HepG2 (cell line): ENCODE data around the gene ROBO3. TPM values are rescaled to one million over a fixed set of nuclear protein-coding genes. Genes with fewer than 3 reads are reported as not detected.

ENCODE experiments used
- ATAC-seq: fragments of 200-7000 bp; cut with Tn5 transposase; 3 replicates; pipeline ENCODE4 v1.9.1; 2020; ENCODE audit warnings: mild to moderate bottlenecking, moderate library complexity
- BruUV-seq: library from RNA; stranded (reverse); fragments of 400-500 nt; replicated peaks from 2 replicates; lab custom pipeline; 2021; lab: Mats Ljungman, UMichigan
- CTCF ChIA-PET: fragments of 300-600 bp; formaldehyde crosslinking; extraction: SDS; loops from one replicate; lab custom pipeline; 2021; ENCODE audit warnings: low total read pairs, inconsistent platforms, low intra/inter-chr PET ratio; lab: Yijun Ruan, JAX
- POLR2A ChIA-PET: fragments of 350-600 bp; sonication (Branson Sonifier 250); formaldehyde crosslinking; loops from one replicate; lab custom pipeline; 2020; ENCODE audit warnings: antibody characterized with exemption, inconsistent platforms; lab: Yijun Ruan, JAX
- DNase-seq: peaks from one replicate; pipeline ENCODE4 v3.0.0-alpha.2; 2015; ENCODE audit warnings: low spot score
- FAIRE-seq: peaks from 3 replicates; lab custom pipeline; 2011; peaks lifted over from hg19 to GRCh38; lab: Jason Lieb, UNC
- H2AFZ ChIP-seq: one replicate; pipeline ENCODE4 v1.6.1; 2011; ENCODE audit warnings: low read length, inconsistent platforms
- H3K27ac ChIP-seq: fragments of 300-600 bp; 3 replicates; pipeline ENCODE4 v1.8.0; 2011; ENCODE audit warnings: mixed run types, mild to moderate bottlenecking, mixed read lengths, low read length, inconsistent platforms; ENCODE audit not compliant: insufficient read depth; ENCODE audit errors: extremely low read length
- H3K27me3 ChIP-seq, 2 experiments: fragments of 200-600 bp in 1 of 2; 2 replicates in 1 of 2; 3 replicates in 1 of 2; pipeline versions ENCODE4 v1.6.0 to v1.8.0; 2011; ENCODE audit warnings: low read length in 2 of 2, mild to moderate bottlenecking in 2 of 2, moderate library complexity in 2 of 2, inconsistent platforms in 1 of 2; ENCODE audit not compliant: insufficient read depth in 2 of 2, control insufficient read depth in 1 of 2
- H3K36me3 ChIP-seq, 2 experiments: fragments of 200-600 bp in 1 of 2; replicated peaks in 1 of 2; 2 replicates in 1 of 2; 3 replicates in 1 of 2; pipeline versions ENCODE4 v1.5.1 to v1.8.0; 2011; ENCODE audit warnings: low read length in 2 of 2, inconsistent platforms in 1 of 2; ENCODE audit not compliant: insufficient read depth in 2 of 2, control insufficient read depth in 1 of 2
- H3K4me1 ChIP-seq: 2 replicates; pipeline ENCODE4 v1.5.1; 2012; ENCODE audit warnings: low read length, inconsistent platforms; ENCODE audit not compliant: insufficient read depth
- H3K4me2 ChIP-seq: 2 replicates; pipeline ENCODE4 v1.6.0; 2011; ENCODE audit warnings: low read depth, low read length, inconsistent platforms
- H3K4me3 ChIP-seq, 3 experiments: fragments of 200-600 bp in 1 of 3; sonication (generic), shearing (Covaris generic) in 1 of 3; replicated peaks in 1 of 3; 2 replicates each; pipeline ENCODE4 v1.5.1; 2011 to 2016; ENCODE audit warnings: low read length in 3 of 3, inconsistent platforms in 2 of 3, low read depth in 2 of 3, mild to moderate bottlenecking in 2 of 3, control low read depth in 1 of 3, mixed read lengths in 1 of 3; ENCODE audit not compliant: insufficient read depth in 1 of 3
- H3K79me2 ChIP-seq: one replicate; pipeline ENCODE4 v1.6.1; 2011; ENCODE audit warnings: low read length, inconsistent platforms; ENCODE audit not compliant: insufficient read depth
- H3K9ac ChIP-seq: 2 replicates; pipeline ENCODE4 v1.6.0; 2011; ENCODE audit warnings: mild to moderate bottlenecking, low read depth, low read length, inconsistent platforms; ENCODE audit not compliant: insufficient read depth
- H3K9me3 ChIP-seq: 2 replicates; pipeline ENCODE4 v1.5.1; 2012; ENCODE audit warnings: mild to moderate bottlenecking, low read length
- H4K20me1 ChIP-seq: 2 replicates; pipeline ENCODE4 v1.6.0; 2011; ENCODE audit warnings: inconsistent platforms, mild to moderate bottlenecking, low read length, moderate library complexity; ENCODE audit not compliant: insufficient read depth
- BHLHE40 ChIP-seq: IDR thresholded peaks from 2 replicates; pipeline ENCODE4 v1.6.1; 2011; ENCODE audit warnings: low read length, improper control_type of control experiment
- ELF4 ChIP-seq: sonication (generic); formaldehyde crosslinking; IDR thresholded peaks from 2 replicates; pipeline ENCODE4 v1.5.0; 2020; ENCODE audit warnings: missing genetic modification reagents, mild to moderate bottlenecking, moderate library complexity, borderline replicate concordance
- ELK4 ChIP-seq: sonication (generic); formaldehyde crosslinking; IDR thresholded peaks from 2 replicates; pipeline ENCODE4 v1.9.0; 2021; ENCODE audit warnings: missing genetic modification reagents, borderline replicate concordance
- FOXA1 ChIP-seq, 2 experiments: fragments of 450-650 bp in 1 of 2; sonication (generic) in 1 of 2; formaldehyde crosslinking in 1 of 2; IDR thresholded peaks; 2 replicates each; pipeline versions ENCODE4 v1.4.0 to v1.6.1; 2016 to 2020; ENCODE audit warnings: missing genetic modification reagents in 1 of 2
- HHEX ChIP-seq: IDR thresholded peaks from 2 replicates; pipeline ENCODE4 v1.6.1; 2016; ENCODE audit warnings: control low read depth
- IRF2 ChIP-seq: IDR thresholded peaks from 2 replicates; pipeline ENCODE4 v1.6.1; 2018; ENCODE audit warnings: missing genetic modification reagents, missing compliant biosample characterization
- NR2F6 ChIP-seq, 2 experiments: IDR thresholded peaks; 2 replicates each; pipeline ENCODE4 v1.6.1; 2016; ENCODE audit warnings: antibody characterized with exemption in 1 of 2, mild to moderate bottlenecking in 1 of 2
- PHF20 ChIP-seq: sonication (generic); formaldehyde crosslinking; IDR thresholded peaks from 2 replicates; pipeline ENCODE4 v1.5.0; 2020; ENCODE audit warnings: mild to moderate bottlenecking, missing genetic modification reagents
- SOX13 ChIP-seq, 3 experiments: fragments of 450-650 bp in 1 of 3; sonication (generic) in 1 of 3; formaldehyde crosslinking in 1 of 3; IDR thresholded peaks in 2 of 3; conservative IDR thresholded peaks in 1 of 3; 2 replicates each; pipeline versions ENCODE4 v1.5.0 to v1.6.1; 2016 to 2020; ENCODE audit warnings: antibody characterized with exemption in 1 of 3, mild to moderate bottlenecking in 1 of 3, missing compliant biosample characterization in 1 of 3, missing genetic modification reagents in 1 of 3, moderate library complexity in 1 of 3
- SP5 ChIP-seq: IDR thresholded peaks from 2 replicates; pipeline ENCODE4 v1.6.1; 2016; ENCODE audit warnings: low read depth, borderline replicate concordance
- THAP9 ChIP-seq: sonication (generic); formaldehyde crosslinking; IDR thresholded peaks from 2 replicates; pipeline ENCODE4; 2020; ENCODE audit warnings: missing genetic modification reagents, mild to moderate bottlenecking, borderline replicate concordance
- ZNF430 ChIP-seq: sonication (generic); formaldehyde crosslinking; IDR thresholded peaks from 2 replicates; pipeline ENCODE4 v1.9.0; 2021; ENCODE audit warnings: mild to moderate bottlenecking, missing genetic modification reagents
- ZNF644 ChIP-seq: IDR thresholded peaks from 2 replicates; pipeline ENCODE4 v1.6.1; 2016; ENCODE audit warnings: low read depth
- ZNF841 ChIP-seq: sonication (generic); formaldehyde crosslinking; IDR thresholded peaks from 2 replicates; pipeline ENCODE4 v1.8.1; 2023; ENCODE audit warnings: missing genetic modification reagents, borderline replicate concordance
- WGBS: methylation state at CpG from one replicate; pipeline ENCODE4 v1.1.6; 2017; ENCODE audit warnings: low lambda C conversion rate; 5-methylcytosine and 5-hydroxymethylcytosine counted together
- in situ Hi-C: cut with HindIII; loops from 2 replicates; pipeline ENCODE4 v1.10.0; 2017; ENCODE audit warnings: low pct_unique_long_range_greater_than_20kb; ENCODE audit not compliant: extremely low pct_ligation_motif_present
- intact Hi-C: fragments of 100-400 bp; cut with micrococcal nuclease; formaldehyde crosslinking; loops from one replicate; pipeline ENCODE4 v1.10.0; 2022; ENCODE audit not compliant: unreplicated experiment
- polyA plus RNA-seq, 8 experiments: library from polyadenylated mRNA; depleted of rRNA in 3 of 8; stranded (reverse) in 7 of 8; unstranded in 1 of 8; fragments of >200 nt; fragmentation: Illumina TruSeq in 4 of 8; extraction: Trizol in 4 of 8; gene quantifications; 2 replicates each; pipeline versions ENCODE4 v1.2.1 to v1.2.3, GENCODE V29; 2011 to 2016; ENCODE audit warnings: low read depth in 4 of 8, missing spikeins in 1 of 8, mixed read lengths in 1 of 8; ENCODE audit not compliant: insufficient read depth in 1 of 8
- total RNA-seq, 5 experiments: library from RNA; depleted of rRNA; stranded (reverse); fragments of >200 nt; fragmentation: Illumina TruSeq; extraction: Trizol; gene quantifications; 2 replicates each; pipeline ENCODE4 v1.2.3, GENCODE V29; 2016; ENCODE audit warnings: low read depth in 1 of 5
- TF ChIP-seq, protein P1 (sequence below): fragments of 450-650 bp; IDR thresholded peaks from 2 replicates; pipeline ENCODE4 v1.6.1; 2016

ROBO3 gene
- total and polyA plus RNA-seq, 2 of the 13 experiments (the other 11 are each of a cell fraction or from before 2014, with no cell fraction given): 0.07 to 2.4 TPM

DNA sequence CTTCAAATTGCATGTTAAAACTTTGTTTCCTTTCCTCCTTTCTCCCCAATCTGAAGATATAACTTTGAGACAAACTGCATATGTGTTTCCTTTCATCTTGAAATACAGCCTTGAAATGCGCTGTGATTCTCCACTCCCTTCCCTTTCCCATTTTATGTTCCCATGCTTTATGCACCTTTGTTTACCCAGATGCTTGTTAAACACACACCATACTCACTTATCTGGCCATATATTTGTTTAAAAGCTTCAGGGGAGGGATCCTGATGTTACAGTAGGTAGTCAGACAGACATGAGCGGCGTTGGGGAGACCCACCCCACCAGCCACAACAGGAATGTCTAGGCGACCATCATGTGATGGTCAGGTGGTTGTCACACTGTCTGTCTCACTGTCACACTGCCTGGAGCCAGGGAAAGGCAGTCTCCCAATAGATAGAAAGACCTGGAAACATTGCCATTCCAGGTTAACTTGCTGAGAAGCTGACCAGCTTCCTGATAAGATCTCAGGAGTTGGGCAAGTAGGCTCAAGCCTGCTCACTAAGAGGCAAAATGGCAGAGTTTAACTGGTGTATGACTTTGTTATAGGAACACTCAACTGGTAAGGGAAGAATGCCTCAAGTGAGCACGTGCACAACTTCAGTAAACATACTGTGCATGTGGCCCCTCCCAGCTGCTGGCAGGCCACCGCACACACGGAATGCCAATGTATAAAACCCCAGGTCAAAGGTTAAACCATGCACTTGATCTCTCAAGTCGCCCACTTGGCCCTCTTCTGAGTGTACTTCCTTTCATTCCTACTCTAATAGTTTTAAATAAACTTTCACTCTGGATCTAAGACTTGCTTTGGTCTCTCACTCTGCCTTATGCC, 41.5 kb upstream of the ROBO3 start:
- in situ Hi-C loops (no loop called here), intact Hi-C loops (no loop called here)
- no peak for FAIRE-seq
- TF ChIP-seq HHEX (CRISPR knock-in tag) (0 out of 2 replicates have a peak, but pooled peaks have one; percentile 21), IRF2 (CRISPR knock-in tag) (no peak), ZNF841 (CRISPR knock-in tag) (no peak), SP5 (CRISPR knock-in tag) (0 out of 2 replicates have a peak, but pooled peaks have one; percentile 7), ELF4 (no peak), ELK4 (CRISPR knock-in tag) (no peak), FOXA1 (IDR thresholded peaks at IDR 0.05) (no peak), FOXA1 (CRISPR knock-in tag; IDR thresholded peaks at IDR 0.05) (peak; percentile 12; the same call in 1 of the 2 replicates), ZNF644 (peak; percentile 35; the same call in 1 of the 2 replicates), ZNF430 (CRISPR knock-in tag) (no peak), BHLHE40 (peak; percentile 67), SOX13 (IDR thresholded peaks at IDR 0.05) (no peak), SOX13 (CRISPR knock-in tag; conservative IDR thresholded peaks at IDR 0.05 in 1 of 2, IDR thresholded peaks at IDR 0.05 in 1 of 2) (no peak), NR2F6 (IDR thresholded peaks at IDR 0.05) (0 out of 2 replicates have a peak, but pooled peaks have one; percentile 14), NR2F6 (CRISPR knock-in tag; IDR thresholded peaks at IDR 0.05) (0 out of 2 replicates have a peak, but pooled peaks have one; percentile 15), THAP9 (no peak), PHF20 (CRISPR knock-in tag) (no peak)
- TF ChIP-seq, protein P1, sequence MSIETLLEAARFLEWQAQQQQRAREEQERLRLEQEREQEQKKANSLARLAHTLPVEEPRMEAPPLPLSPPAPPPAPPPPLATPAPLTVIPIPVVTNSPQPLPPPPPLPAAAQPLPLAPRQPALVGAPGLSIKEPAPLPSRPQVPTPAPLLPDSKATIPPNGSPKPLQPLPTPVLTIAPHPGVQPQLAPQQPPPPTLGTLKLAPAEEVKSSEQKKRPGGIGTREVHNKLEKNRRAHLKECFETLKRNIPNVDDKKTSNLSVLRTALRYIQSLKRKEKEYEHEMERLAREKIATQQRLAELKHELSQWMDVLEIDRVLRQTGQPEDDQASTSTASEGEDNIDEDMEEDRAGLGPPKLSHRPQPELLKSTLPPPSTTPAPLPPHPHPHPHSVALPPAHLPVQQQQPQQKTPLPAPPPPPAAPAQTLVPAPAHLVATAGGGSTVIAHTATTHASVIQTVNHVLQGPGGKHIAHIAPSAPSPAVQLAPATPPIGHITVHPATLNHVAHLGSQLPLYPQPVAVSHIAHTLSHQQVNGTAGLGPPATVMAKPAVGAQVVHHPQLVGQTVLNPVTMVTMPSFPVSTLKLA: peak; percentile 49

More for the DNA sequence above, 41.5 kb upstream of the ROBO3 start:
- Histone ChIP-seq H4K20me1 (no peaks in the 10 kb centered on the region), H3K4me1 (peaks cover 12% of the 10 kb centered on the region), H3K79me2 (no peaks in the 10 kb centered on the region), H3K4me2 (no peak overlapping the region; the same call in 1 of the 2 replicates), H3K27me3 (peaks cover 3 to 34% of the 10 kb centered on the region in 2 experiments), H3K9me3 (no peaks in the 10 kb centered on the region), H3K36me3 (no peaks in the 10 kb centered on the region), H2AFZ (no peak overlapping the region), H3K27ac (no peak overlapping the region), H3K4me3 (no peak overlapping the region), H3K9ac (no peak overlapping the region)
- CTCF ChIA-PET: no interaction called here
- under 1% methylated on average over 8 of the region's 8 CpGs for WGBS
- DNase-seq: no peak
- POLR2A ChIA-PET: no interaction called here
- no peak for ATAC-seq
- BruUV-seq: no TSS peak
